GM12891 (cell line): ENCODE measurements around the gene NEDD1.

ENCODE experiments used
- PAX5 ChIP-seq: IDR thresholded peaks from 2 replicates; pipeline ENCODE4 v1.6.1; 2011; ENCODE audit warnings: low read length, moderate library complexity, mild to moderate bottlenecking; ENCODE audit not compliant: insufficient read depth, severe bottlenecking
- POLR2A ChIP-seq: IDR thresholded peaks from 2 replicates; pipeline ENCODE4 v1.6.1; 2011; ENCODE audit warnings: low read depth, low read length, control low read depth
- POLR2AphosphoS5 ChIP-seq: IDR thresholded peaks from 2 replicates; pipeline ENCODE4 v1.6.1; 2011; ENCODE audit warnings: low read depth, low read length, control low read depth
- TAF1 ChIP-seq: IDR thresholded peaks from 2 replicates; pipeline ENCODE4 v1.6.1; 2011; ENCODE audit warnings: low read depth, low read length, control low read depth

DNA sequence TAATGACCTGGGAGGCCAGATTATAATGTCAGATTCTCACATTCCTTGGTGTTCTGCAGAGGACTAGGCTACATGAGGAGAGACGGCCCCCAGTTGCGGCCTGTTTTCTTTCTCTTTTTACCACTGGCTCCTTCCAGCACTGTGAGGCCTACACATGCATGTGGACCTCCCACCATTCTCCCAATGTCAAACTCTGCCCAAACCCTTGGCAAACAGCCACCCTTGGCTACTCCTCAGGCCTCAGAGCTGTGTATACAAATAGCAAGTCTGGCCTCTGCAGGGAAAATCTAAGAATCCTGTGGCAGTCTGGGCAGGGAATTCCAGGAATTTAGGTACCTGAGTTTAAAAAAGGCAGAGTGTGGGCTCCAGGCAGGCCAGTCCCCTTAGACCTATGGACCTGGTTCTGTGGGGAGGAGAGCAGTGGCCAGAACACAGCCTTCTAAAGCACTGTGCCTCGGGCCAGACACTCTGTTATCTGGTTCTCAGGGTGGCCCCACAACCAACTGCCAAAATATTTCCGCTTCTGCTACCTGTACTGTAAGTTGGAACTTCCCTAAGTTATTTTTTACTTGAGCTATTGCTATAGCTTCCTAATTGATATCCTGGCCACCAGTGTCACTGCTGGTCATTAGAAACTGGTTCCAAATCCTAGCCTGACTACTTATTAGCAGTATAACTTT is 19.9 kb upstream of the NEDD1 start:
- TF ChIP-seq POLR2A (no peak), POLR2AphosphoS5 (no peak), TAF1 (no peak), PAX5 (no peak)
